Liver (tissue), 9 donors: Measurements from ENCODE around the gene GLI2. TPM values are rescaled to one million over a fixed set of nuclear protein-coding genes. Genes with fewer than 3 reads are reported as not detected.

Source experiments
- DNase-seq: peaks from one replicate; pipeline ENCODE4 v3.0.0-alpha.2; 2017; ENCODE audit warnings: low spot score
- H3K27ac ChIP-seq, 2 donors: one replicate each; pipeline ENCODE4 v1.7.0; 2013; ENCODE audit warnings: inconsistent platforms in 2 of 2, low read length in 2 of 2, control low read depth in 1 of 2, low read depth in 1 of 2, mild to moderate bottlenecking in 1 of 2
- H3K27me3 ChIP-seq, 4 donors: one replicate each; pipeline versions ENCODE4 v1.6.1 to v1.7.0; 2013; ENCODE audit warnings: low read length in 3 of 4, inconsistent platforms in 1 of 4, mild to moderate bottlenecking in 1 of 4, moderate library complexity in 1 of 4; ENCODE audit not compliant: control insufficient read depth in 4 of 4, insufficient read depth in 4 of 4
- H3K36me3 ChIP-seq, 4 donors: one replicate each; pipeline versions ENCODE4 v1.6.1 to v1.7.0; 2013; ENCODE audit warnings: low read length in 3 of 4, mild to moderate bottlenecking in 3 of 4, low read depth in 1 of 4, moderate library complexity in 1 of 4; ENCODE audit not compliant: control insufficient read depth in 4 of 4, insufficient read depth in 3 of 4
- H3K4me1 ChIP-seq, 4 donors: one replicate each; pipeline versions ENCODE4 v1.6.1 to v1.7.0; 2013; ENCODE audit warnings: low read length in 3 of 4, mild to moderate bottlenecking in 3 of 4, moderate library complexity in 1 of 4; ENCODE audit not compliant: control insufficient read depth in 4 of 4, insufficient read depth in 4 of 4
- H3K4me3 ChIP-seq, 3 donors: one replicate each; pipeline versions ENCODE4 v1.6.1 to v1.7.0; 2013; ENCODE audit warnings: low read length in 3 of 3, control low read depth in 1 of 3, low read depth in 1 of 3, mild to moderate bottlenecking in 1 of 3
- H3K9ac ChIP-seq, 2 donors: one replicate each; pipeline ENCODE4 v1.7.0; 2013; ENCODE audit warnings: low read length in 2 of 2, mild to moderate bottlenecking in 2 of 2, moderate library complexity in 2 of 2, control low read depth in 1 of 2, low read depth in 1 of 2
- H3K9me3 ChIP-seq, 4 donors: one replicate each; pipeline versions ENCODE4 v1.6.1 to v1.7.0; 2013; ENCODE audit warnings: low read length in 3 of 4; ENCODE audit not compliant: control insufficient read depth in 4 of 4
- ATF3 ChIP-seq: IDR thresholded peaks from 2 replicates; pipeline ENCODE4 v1.6.1; 2016; ENCODE audit warnings: antibody characterized with exemption
- EGR1 ChIP-seq, 2 donors: IDR thresholded peaks; 2 replicates each; pipeline ENCODE4 v1.6.1; 2016 to 2018; ENCODE audit warnings: antibody characterized with exemption in 2 of 2, low read depth in 2 of 2
- FOXA1 ChIP-seq: IDR thresholded peaks from 2 replicates; pipeline ENCODE4 v1.6.1; 2016; ENCODE audit warnings: antibody characterized with exemption
- FOXA2 ChIP-seq: IDR thresholded peaks from 2 replicates; pipeline ENCODE4 v1.6.1; 2016; ENCODE audit warnings: antibody characterized with exemption
- GABPA ChIP-seq, 2 donors: IDR thresholded peaks in 1 of 2; conservative IDR thresholded peaks in 1 of 2; 2 replicates each; pipeline ENCODE4 v1.6.1; 2016; ENCODE audit warnings: antibody characterized with exemption in 2 of 2, mild to moderate bottlenecking in 1 of 2, moderate library complexity in 1 of 2
- HNF4A ChIP-seq, 2 donors: conservative IDR thresholded peaks; 2 replicates each; pipeline ENCODE4 v1.6.1; 2016; ENCODE audit warnings: antibody characterized with exemption in 2 of 2, mild to moderate bottlenecking in 2 of 2
- HNF4G ChIP-seq: IDR thresholded peaks from 2 replicates; pipeline ENCODE4 v1.6.1; 2016; ENCODE audit warnings: antibody characterized with exemption
- JUND ChIP-seq, 2 donors: IDR thresholded peaks; 2 replicates each; pipeline ENCODE4 v1.6.1; 2016; ENCODE audit warnings: antibody characterized with exemption in 2 of 2
- NR2F2 ChIP-seq: IDR thresholded peaks from 2 replicates; pipeline ENCODE4 v1.6.1; 2016; ENCODE audit warnings: antibody characterized with exemption
- RAD21 ChIP-seq, 2 donors: IDR thresholded peaks; 2 replicates each; pipeline ENCODE4 v1.6.1; 2016; ENCODE audit warnings: antibody characterized with exemption in 2 of 2, mild to moderate bottlenecking in 2 of 2
- REST ChIP-seq: IDR thresholded peaks from 2 replicates; pipeline ENCODE4 v1.6.1; 2016; ENCODE audit warnings: antibody characterized with exemption, mild to moderate bottlenecking
- RXRA ChIP-seq, 2 donors: IDR thresholded peaks; 2 replicates each; pipeline ENCODE4 v1.6.1; 2017 to 2018; ENCODE audit warnings: antibody characterized with exemption in 2 of 2, mild to moderate bottlenecking in 1 of 2
- SP1 ChIP-seq: IDR thresholded peaks from 2 replicates; pipeline ENCODE4 v1.6.1; 2018; ENCODE audit warnings: antibody characterized with exemption, mild to moderate bottlenecking
- TAF1 ChIP-seq: conservative IDR thresholded peaks from 2 replicates; pipeline ENCODE4 v1.6.1; 2016; ENCODE audit warnings: antibody characterized with exemption, mild to moderate bottlenecking
- YY1 ChIP-seq: IDR thresholded peaks from 2 replicates; pipeline ENCODE4 v1.6.1; 2016; ENCODE audit warnings: antibody characterized with exemption, mild to moderate bottlenecking
- WGBS: extraction: QIAGEN DNeasy Blood & Tissue Kit; methylation state at CpG from one replicate; pipeline ENCODE4 v1.1.7; 2013; 5-methylcytosine and 5-hydroxymethylcytosine counted together
- polyA plus RNA-seq, 2 donors: library from polyadenylated mRNA; stranded (reverse) in 1 of 2; unstranded in 1 of 2; fragments of 200-250 nt in 1 of 2; fragments of >200 nt in 1 of 2; fragmentation: Nextera tagmentation in 1 of 2; extraction: Ambion mirVana in 1 of 2; gene quantifications; one replicate each; pipeline versions ENCODE4 v1.2.1 to v1.2.3, GENCODE V29; 2013 to 2015
- total RNA-seq, 2 donors: library from RNA; depleted of rRNA; stranded (reverse); fragments of >200 nt; gene quantifications; one replicate each; pipeline ENCODE4 v1.2.3, GENCODE V29; 2014
- TF ChIP-seq, protein P1 (sequence below): IDR thresholded peaks from 2 replicates; pipeline ENCODE4 v1.6.1; 2016; ENCODE audit warnings: antibody characterized with exemption
- TF ChIP-seq, protein P2 (sequence below): IDR thresholded peaks from 2 replicates; pipeline ENCODE4 v1.6.1; 2016; ENCODE audit warnings: antibody characterized with exemption
- TF ChIP-seq, protein P3 (sequence below): fragments of 150-350 bp; IDR thresholded peaks from 2 replicates; pipeline ENCODE4 v1.5.1; 2017; ENCODE audit warnings: improper control_type of control experiment, low read depth, low read length; ENCODE audit not compliant: missing input control
- donor health status: healthy.
- donor health status: healthy.
- donor health status: healthy.
- donor health status: healthy.
- donor health status: healthy.

Gene GLI2
- total and polyA plus RNA-seq, 4 donors, result 0.04 to 0.16 (median 0.11) TPM

GRCh38 chr2:120732506-120733237 is 3.0 kb upstream of the GLI2 start:
- Histone ChIP-seq H3K9ac (no peak overlapping the region), H3K4me1 (peaks cover 5 to 19% (median 14%) of the 10 kb centered on the region in 4 donors), H3K9me3 (no peaks in the 10 kb centered on the region), H3K4me3 (no peak overlapping the region), H3K36me3 (no peaks in the 10 kb centered on the region), H3K27ac (no peak overlapping the region), H3K27me3 (peaks cover 2 to 19% (median 4%) of the 10 kb centered on the region in 4 donors)
- TF ChIP-seq HNF4A (conservative IDR thresholded peaks at IDR 0.05), result no peak
- TF ChIP-seq, protein P1, sequence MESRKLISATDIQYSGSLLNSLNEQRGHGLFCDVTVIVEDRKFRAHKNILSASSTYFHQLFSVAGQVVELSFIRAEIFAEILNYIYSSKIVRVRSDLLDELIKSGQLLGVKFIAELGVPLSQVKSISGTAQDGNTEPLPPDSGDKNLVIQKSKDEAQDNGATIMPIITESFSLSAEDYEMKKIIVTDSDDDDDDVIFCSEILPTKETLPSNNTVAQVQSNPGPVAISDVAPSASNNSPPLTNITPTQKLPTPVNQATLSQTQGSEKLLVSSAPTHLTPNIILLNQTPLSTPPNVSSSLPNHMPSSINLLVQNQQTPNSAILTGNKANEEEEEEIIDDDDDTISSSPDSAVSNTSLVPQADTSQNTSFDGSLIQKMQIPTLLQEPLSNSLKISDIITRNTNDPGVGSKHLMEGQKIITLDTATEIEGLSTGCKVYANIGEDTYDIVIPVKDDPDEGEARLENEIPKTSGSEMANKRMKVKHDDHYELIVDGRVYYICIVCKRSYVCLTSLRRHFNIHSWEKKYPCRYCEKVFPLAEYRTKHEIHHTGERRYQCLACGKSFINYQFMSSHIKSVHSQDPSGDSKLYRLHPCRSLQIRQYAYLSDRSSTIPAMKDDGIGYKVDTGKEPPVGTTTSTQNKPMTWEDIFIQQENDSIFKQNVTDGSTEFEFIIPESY, result no peak
- TF ChIP-seq FOXA2, result no peak
- no peak for TF ChIP-seq RAD21 (IDR thresholded peaks at IDR 0.05)
- TF ChIP-seq FOXA1, result no peak
- no peak for TF ChIP-seq NR2F2
- TF ChIP-seq, protein P2, sequence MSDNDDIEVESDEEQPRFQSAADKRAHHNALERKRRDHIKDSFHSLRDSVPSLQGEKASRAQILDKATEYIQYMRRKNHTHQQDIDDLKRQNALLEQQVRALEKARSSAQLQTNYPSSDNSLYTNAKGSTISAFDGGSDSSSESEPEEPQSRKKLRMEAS, result no peak
- no peak for TF ChIP-seq SP1
- no peak for TF ChIP-seq ATF3
- TF ChIP-seq TAF1, result no peak
- TF ChIP-seq GABPA (IDR thresholded peaks at IDR 0.05 in 1 of 2, conservative IDR thresholded peaks at IDR 0.05 in 1 of 2), result no peak
- no peak for TF ChIP-seq RXRA (IDR thresholded peaks at IDR 0.05)
- no peak for TF ChIP-seq EGR1 (IDR thresholded peaks at IDR 0.05; ENCODE audit: low read depth in 2 of 2)
- TF ChIP-seq YY1, result no peak
- no peak for TF ChIP-seq JUND (IDR thresholded peaks at IDR 0.05)
- TF ChIP-seq, protein P3, sequence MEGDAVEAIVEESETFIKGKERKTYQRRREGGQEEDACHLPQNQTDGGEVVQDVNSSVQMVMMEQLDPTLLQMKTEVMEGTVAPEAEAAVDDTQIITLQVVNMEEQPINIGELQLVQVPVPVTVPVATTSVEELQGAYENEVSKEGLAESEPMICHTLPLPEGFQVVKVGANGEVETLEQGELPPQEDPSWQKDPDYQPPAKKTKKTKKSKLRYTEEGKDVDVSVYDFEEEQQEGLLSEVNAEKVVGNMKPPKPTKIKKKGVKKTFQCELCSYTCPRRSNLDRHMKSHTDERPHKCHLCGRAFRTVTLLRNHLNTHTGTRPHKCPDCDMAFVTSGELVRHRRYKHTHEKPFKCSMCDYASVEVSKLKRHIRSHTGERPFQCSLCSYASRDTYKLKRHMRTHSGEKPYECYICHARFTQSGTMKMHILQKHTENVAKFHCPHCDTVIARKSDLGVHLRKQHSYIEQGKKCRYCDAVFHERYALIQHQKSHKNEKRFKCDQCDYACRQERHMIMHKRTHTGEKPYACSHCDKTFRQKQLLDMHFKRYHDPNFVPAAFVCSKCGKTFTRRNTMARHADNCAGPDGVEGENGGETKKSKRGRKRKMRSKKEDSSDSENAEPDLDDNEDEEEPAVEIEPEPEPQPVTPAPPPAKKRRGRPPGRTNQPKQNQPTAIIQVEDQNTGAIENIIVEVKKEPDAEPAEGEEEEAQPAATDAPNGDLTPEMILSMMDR, result no peak
- TF ChIP-seq REST, result no peak
- no peak for TF ChIP-seq HNF4G
- 78% methylated on average over 14 of the region's 14 CpGs for WGBS
- no peak for DNase-seq
